Endometrial microvascular endothelial cells (primary cell): ENCODE data around the gene ZNF785. TPM values are rescaled to one million over a fixed set of nuclear protein-coding genes. Genes with fewer than 3 reads are reported as not detected.
"Not testable (repeated sequence)": the region's sequence is repeated elsewhere in the genome, so short reads cannot be mapped to it uniquely, and the experiment has no call there.

Experiments
- in situ Hi-C: cut with HindIII; loops from 2 replicates; pipeline ENCODE4 v1.10.0; 2017; ENCODE audit warnings: low sequenced_read_pairs, low pct_unique_long_range_greater_than_20kb; ENCODE audit errors: inconsistent ontology term
- total RNA-seq: library from RNA; depleted of rRNA; stranded (reverse); fragments of >200 nt; gene quantifications from one replicate; pipeline ENCODE4 v1.2.3, GENCODE V29; 2015; ENCODE audit errors: inconsistent ontology term

Gene ZNF785
- total RNA-seq, 1 donor from 2014 or later: 7.2 TPM

GRCh38 chr16:30604316-30604947 is 18.9 kb upstream of the ZNF785 start:
- in situ Hi-C loops: no loop called here

- in situ Hi-C loops: no loop called here
Measured at GRCh38 chr16:30603945-30604315, 18.4 kb upstream of the ZNF785 start.

DNA sequence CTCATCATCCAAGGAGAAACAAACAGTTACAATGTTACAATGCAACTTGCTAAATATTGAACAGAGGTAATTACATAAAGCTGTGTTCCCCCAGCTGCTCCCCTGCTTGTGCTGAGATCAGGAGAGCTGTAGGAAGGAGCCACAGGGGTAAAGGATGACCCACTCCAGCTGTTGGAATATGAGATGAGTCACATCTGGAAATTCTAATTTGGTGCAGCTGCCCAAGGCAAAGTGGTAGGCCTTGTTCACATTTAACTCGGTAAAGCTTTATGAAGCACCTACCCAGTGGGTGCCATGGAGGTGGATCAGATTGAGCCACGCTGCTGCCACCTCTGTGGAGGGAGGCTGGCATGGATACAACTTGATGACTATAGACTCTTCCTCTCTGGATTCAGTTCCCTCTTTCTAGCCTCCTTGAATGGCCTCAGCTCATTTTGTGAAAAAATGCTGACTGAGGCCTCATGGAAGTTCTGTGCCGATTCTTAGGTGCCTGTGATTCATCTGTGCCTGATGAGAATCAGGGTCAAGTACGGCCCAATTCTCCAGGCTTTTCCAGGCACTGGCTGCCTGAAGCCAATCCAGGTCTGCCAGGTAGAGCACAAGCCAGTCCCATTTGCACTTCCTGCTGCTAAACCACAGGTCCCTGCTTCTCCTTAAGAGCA is 17.2 kb upstream of the ZNF785 start:
- in situ Hi-C loops: no loop called here

GRCh38 chr16:30601966-30602365 is 16.5 kb upstream of the ZNF785 start:
- in situ Hi-C loops: no loop called here

GRCh38 chr16:30600929-30601328 is 15.4 kb upstream of the ZNF785 start:
- in situ Hi-C loops: no loop called here

DNA sequence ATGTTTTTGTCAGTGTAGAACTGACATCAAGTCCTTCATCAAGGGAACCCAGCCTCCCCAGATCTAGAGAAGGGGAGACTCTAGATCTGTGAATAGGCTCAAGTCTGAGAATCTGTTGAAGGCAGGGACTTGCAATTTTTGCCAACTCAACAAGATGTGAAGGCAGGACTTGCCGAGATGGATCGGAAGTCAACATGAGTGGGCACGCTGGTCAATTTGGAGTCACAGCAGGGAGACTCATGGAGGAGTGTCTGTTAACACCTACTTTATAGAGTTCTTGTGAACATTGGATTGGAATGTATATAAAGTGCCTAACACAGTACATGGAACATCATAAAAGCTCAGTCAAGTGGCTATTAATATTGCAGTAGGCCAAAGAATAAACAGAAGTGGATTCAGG is 14.7 kb upstream of the ZNF785 start:
- in situ Hi-C loops: no loop called here

DNA sequence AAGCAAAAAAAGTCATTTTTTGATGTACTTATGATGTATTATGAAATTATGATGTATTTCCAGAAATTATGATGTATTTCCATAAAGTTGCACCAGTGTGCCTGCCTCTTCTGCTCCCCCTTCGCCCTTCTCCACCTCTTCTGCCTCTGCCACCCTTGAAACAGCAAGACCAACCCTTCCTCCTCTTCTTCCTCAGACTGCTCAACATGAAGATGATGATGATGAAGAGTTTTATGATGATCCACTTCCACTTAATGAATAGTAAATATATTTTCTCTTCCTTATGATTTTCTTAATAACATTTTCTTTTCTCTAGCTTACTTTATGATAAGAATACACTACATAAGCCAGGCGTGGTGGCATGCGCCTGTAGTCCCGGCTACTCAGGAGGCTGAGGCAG is 7.4 kb upstream of the ZNF785 start:
- in situ Hi-C loops: no loop called here

DNA sequence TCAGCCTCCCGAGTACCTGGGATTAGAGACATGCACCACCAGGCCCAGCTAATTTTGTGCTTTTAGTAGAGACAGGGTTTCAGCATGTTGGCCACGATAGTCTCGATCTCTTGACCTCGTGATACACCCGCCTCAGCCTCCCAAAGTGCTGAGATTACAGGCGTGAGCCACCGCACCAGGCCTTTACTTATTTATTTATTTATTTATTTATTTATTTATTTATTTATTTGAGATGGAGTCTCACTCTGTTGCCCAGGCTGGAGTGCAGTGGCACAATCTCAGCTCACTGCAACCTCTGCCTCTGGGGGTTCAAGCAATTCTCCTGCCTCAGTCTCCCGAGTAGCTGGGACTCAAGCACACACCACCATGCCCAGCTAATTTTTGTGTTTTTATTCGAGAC is 5.4 kb upstream of the ZNF785 start:
- in situ Hi-C loops: not testable (repeated sequence)

- in situ Hi-C loops: not testable (repeated sequence)
Measured at GRCh38 chr16:30589582-30589981, 4.1 kb upstream of the ZNF785 start.

DNA sequence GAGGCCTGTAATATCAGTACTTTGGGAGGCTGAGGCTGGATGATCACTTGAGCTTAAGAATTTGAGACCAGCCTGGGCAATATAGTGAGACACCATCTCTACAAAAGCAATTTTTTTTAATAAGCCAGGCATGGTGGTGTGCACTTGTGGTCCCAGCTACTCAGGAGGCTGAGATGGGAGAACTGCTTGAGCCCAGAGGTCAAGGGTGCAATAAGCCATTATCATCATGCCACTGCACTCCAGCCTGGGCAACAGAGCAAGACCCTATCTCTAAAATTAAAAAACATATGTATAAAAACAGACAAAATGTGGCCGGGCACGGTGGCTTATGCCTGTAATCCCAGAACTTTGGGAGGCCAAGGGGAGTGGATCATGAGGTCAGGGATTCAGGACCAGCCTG is 3.2 kb upstream of the ZNF785 start:
- in situ Hi-C loops: no loop called here

- in situ Hi-C loops: no loop called here
Measured at GRCh38 chr16:30585022-30585399, 486 bp downstream of the ZNF785 start.

DNA sequence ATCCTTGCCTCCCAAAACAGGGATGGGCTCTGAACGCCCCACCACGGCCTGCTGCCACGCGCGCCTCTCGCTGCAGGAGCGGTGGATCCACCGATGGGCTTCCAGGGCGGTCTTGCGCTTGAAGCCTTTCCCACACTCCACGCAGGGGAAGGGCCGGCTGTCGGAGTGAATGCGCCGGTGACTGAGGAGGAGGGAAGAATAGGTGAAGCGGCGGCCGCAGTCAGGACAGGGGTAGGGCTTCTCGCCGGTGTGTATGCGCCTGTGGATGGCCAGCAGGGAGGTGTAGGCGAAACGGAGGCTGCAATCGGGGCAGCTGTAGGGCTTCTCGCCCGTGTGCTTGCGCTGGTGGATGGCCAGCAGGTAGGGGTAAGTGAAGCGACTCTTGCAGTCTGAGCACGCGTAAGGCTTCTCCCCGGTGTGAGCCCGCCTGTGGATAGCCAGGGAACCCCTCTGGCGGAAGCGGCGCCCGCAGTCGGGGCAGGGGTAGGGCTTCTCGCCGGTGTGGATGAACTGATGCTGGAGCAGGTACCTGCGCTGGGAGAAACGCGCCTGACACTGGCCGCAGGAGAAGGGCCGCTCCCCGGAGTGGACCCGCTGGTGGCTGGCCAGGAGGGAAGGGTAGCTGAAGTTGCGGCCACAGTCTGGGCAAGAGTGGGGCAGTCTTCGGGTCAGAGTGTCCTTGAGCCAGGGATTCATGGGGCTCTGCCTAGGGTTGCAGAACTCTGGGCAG is 2.7 kb downstream of the ZNF785 start:
- in situ Hi-C loops: no loop called here

DNA sequence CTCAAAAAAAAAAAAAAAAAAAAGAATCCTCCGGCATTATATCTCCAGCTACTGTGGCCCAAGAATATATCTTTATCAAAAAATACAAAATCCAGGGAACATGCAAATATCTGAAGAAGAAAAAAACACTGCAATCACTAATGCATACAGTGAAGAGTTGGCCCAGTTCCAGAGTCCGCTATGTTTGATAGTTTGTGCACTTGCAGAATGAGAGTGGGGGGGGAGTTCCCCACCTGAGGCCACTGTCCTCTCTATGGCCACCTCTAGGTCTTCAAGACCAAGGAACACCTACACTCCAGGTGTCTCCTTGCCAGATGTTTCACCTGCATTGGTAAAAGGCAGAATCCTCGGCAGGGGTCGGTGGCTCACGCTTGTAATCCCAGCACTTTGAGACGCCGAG is 4.0 kb downstream of the ZNF785 start:
- in situ Hi-C loops: no loop called here

DNA sequence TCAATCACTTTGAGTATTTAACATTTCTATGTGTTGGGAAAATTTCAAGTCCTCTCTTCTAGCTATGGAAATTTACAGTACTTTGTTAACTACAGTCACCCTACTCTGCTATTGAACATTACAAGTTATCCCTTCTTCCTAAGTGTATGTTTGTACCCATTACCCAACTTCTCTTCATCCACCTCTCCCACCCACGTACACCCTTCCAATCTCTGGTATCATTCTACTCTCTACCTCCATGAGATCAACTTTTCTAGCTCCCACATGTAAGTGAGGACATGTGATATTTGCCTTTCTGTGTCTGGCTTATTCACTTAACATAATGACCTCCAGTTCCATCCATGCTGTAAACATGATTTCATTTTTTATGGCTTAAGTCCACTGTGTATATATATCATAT is 10.8 kb downstream of the ZNF785 start:
- in situ Hi-C loops: no loop called here

- in situ Hi-C loops: no loop called here
Measured at GRCh38 chr16:30571445-30572322, 13.8 kb downstream of the ZNF785 start, which contains the start of gene ZNF688. Gene ZNF688, minus strand, starts transcription at chr16:30571714. Its CDS starts 85 bp downstream, at chr16:30571629.

GRCh38 chr16:30570636-30571444 is 14.7 kb downstream of the ZNF785 start:
- in situ Hi-C loops: no loop called here

- in situ Hi-C loops: no loop called here
Measured at GRCh38 chr16:30569746-30570635, 15.5 kb downstream of the ZNF785 start.

- in situ Hi-C loops: no loop called here
Measured at GRCh38 chr16:30569281-30569680, 16.2 kb downstream of the ZNF785 start.
